ENCODE results near the gene TENT5A.
A peak's percentile ranks its signal among the peaks of the same experiment; 100 is the strongest.

The TENT5A gene

GRCh38 chr6:81771097-81771496 is 18.6 kb upstream of the TENT5A start (continued):
- no peak for TF ChIP-seq TSHZ2 (CRISPR knock-in tag; IDR thresholded peaks at IDR 0.05)
- no peak for TF ChIP-seq ZNF565 (CRISPR knock-in tag; conservative IDR thresholded peaks at IDR 0.05; ENCODE audit: low read depth)

DNA sequence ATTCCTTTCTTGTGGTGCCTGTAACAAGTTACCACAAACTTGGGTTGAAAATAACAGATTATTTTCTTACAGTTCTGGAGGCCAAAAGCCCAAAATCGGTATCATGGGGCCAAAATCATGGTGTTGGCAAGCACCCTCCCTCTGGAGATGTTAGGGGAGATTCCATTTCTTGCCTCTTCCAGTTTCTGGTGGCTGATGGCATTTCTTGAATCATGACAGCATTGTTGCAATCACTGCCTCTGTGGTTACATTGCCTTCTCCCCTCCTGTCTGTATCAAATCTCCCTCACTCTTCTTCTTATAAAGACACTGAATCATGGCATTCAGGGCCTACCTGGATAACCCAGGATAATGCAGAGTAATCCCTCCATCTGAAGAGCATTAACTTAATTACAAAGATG is 17.9 kb upstream of the TENT5A start:
- no peak for ATAC-seq
- TF ChIP-seq CSDC2 (CRISPR knock-in tag; IDR thresholded peaks at IDR 0.05) (no peak), ZFP3 (CRISPR knock-in tag; IDR thresholded peaks at IDR 0.05) (no peak), ISL1 (CRISPR knock-in tag; IDR thresholded peaks at IDR 0.05) (no peak), TSHZ2 (CRISPR knock-in tag; IDR thresholded peaks at IDR 0.05) (no peak), ZNF70 (CRISPR knock-in tag; IDR thresholded peaks at IDR 0.05) (no peak), RARB (CRISPR knock-in tag; IDR thresholded peaks at IDR 0.05) (no peak), TOX (CRISPR knock-in tag; IDR thresholded peaks at IDR 0.05; ENCODE audit: borderline replicate concordance) (no peak), ARNTL (CRISPR knock-in tag; IDR thresholded peaks at IDR 0.05; ENCODE audit: borderline replicate concordance, low read depth) (no peak), SNAI2 (CRISPR knock-in tag; IDR thresholded peaks at IDR 0.05) (no peak), POU6F1 (CRISPR knock-in tag; IDR thresholded peaks at IDR 0.05; ENCODE audit: borderline replicate concordance, low read depth) (no peak), CSRNP3 (CRISPR knock-in tag; IDR thresholded peaks at IDR 0.05) (no peak), TCF4 (CRISPR knock-in tag; IDR thresholded peaks at IDR 0.05; ENCODE audit: borderline replicate concordance) (no peak)
- TF ChIP-seq, protein P1, sequence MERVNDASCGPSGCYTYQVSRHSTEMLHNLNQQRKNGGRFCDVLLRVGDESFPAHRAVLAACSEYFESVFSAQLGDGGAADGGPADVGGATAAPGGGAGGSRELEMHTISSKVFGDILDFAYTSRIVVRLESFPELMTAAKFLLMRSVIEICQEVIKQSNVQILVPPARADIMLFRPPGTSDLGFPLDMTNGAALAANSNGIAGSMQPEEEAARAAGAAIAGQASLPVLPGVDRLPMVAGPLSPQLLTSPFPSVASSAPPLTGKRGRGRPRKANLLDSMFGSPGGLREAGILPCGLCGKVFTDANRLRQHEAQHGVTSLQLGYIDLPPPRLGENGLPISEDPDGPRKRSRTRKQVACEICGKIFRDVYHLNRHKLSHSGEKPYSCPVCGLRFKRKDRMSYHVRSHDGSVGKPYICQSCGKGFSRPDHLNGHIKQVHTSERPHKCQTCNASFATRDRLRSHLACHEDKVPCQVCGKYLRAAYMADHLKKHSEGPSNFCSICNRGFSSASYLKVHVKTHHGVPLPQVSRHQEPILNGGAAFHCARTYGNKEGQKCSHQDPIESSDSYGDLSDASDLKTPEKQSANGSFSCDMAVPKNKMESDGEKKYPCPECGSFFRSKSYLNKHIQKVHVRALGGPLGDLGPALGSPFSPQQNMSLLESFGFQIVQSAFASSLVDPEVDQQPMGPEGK (CRISPR knock-in tag; IDR thresholded peaks at IDR 0.05; ENCODE audit: borderline replicate concordance), result no peak

GRCh38 chr6:81769824-81770223 is 17.3 kb upstream of the TENT5A start:
- peak; percentile 79 for ATAC-seq
- TF ChIP-seq GLIS3 (CRISPR knock-in tag; IDR thresholded peaks at IDR 0.05) (no peak), ZNF8 (CRISPR knock-in tag; IDR thresholded peaks at IDR 0.05) (no peak), ZFP3 (CRISPR knock-in tag; IDR thresholded peaks at IDR 0.05) (no peak), CSRNP3 (CRISPR knock-in tag; IDR thresholded peaks at IDR 0.05) (no peak)
